MM.1S (cell line): ENCODE results near the gene C17orf113.

Experiments
- EZH2 ChIP-seq: fragments of 300-600 bp; sonication (generic); optimal IDR thresholded peaks from 2 replicates; pipeline ENCODE3; 2017; ENCODE audit warnings: low read depth, mild to moderate bottlenecking, antibody characterized with exemption, low read length, mixed read lengths
- EZH2phosphoT487 ChIP-seq: fragments of 300-600 bp; sonication (generic); IDR thresholded peaks from 2 replicates; pipeline ENCODE4 v1.6.1; 2018; ENCODE audit warnings: antibody characterized with exemption, low read length
- TF ChIP-seq, protein P1 (sequence below): fragments of 300-600 bp; sonication (generic); IDR thresholded peaks from 2 replicates; pipeline ENCODE4 v1.5.1; 2016; ENCODE audit warnings: antibody characterized with exemption, low read length, mixed read lengths

DNA sequence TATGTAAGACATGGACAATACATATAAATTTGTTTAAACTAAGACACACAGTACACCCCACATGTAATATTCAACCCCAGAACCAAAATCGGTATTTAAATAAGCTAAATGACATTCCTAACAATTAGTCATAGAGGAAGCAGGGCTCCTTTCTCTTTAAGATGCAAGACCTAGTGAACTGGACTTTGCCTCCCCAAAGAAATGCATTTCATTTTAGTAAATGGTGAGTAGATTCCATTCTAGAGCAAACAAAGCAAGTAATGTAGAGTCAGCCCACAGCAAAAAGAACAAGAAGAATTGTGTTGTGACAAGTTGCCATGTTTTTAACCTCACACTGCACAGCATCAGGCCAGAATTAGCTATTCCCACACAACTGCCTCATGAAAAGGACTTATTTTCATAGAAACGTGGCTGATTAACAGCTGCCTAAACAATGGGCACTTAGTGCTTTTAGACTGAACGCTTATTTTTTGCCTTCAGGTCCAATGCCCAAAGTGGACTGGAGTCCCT lies 47.6 kb downstream of the C17orf113 start:
- TF ChIP-seq EZH2 (no peak), EZH2phosphoT487 (no peak)
- TF ChIP-seq, protein P1, sequence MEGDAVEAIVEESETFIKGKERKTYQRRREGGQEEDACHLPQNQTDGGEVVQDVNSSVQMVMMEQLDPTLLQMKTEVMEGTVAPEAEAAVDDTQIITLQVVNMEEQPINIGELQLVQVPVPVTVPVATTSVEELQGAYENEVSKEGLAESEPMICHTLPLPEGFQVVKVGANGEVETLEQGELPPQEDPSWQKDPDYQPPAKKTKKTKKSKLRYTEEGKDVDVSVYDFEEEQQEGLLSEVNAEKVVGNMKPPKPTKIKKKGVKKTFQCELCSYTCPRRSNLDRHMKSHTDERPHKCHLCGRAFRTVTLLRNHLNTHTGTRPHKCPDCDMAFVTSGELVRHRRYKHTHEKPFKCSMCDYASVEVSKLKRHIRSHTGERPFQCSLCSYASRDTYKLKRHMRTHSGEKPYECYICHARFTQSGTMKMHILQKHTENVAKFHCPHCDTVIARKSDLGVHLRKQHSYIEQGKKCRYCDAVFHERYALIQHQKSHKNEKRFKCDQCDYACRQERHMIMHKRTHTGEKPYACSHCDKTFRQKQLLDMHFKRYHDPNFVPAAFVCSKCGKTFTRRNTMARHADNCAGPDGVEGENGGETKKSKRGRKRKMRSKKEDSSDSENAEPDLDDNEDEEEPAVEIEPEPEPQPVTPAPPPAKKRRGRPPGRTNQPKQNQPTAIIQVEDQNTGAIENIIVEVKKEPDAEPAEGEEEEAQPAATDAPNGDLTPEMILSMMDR: no peak
